KMS-11 (cell line): ENCODE results near the gene CRELD2.
A peak's percentile ranks its signal among the peaks of the same experiment; 100 is the strongest.

Source experiments
- H2AFZ ChIP-seq: fragments of 200-600 bp; sonication (generic); 2 replicates; pipeline ENCODE4 v1.6.1; 2016; ENCODE audit warnings: antibody characterized with exemption, mixed run types, low read depth
- H3K27ac ChIP-seq: fragments of 200-600 bp; sonication (generic); 2 replicates; pipeline ENCODE4 v1.6.1; 2016; ENCODE audit warnings: mild to moderate bottlenecking, mixed run types
- H3K27me3 ChIP-seq: fragments of 200-600 bp; sonication (generic); 2 replicates; pipeline ENCODE4 v1.6.1; 2017; ENCODE audit warnings: mild to moderate bottlenecking, low read depth, mixed run types, moderate library complexity; ENCODE audit not compliant: insufficient read depth
- H3K36me3 ChIP-seq: fragments of 200-600 bp; sonication (generic); 2 replicates; pipeline ENCODE4 v1.6.1; 2017; ENCODE audit warnings: mild to moderate bottlenecking, mixed run types; ENCODE audit not compliant: insufficient read depth
- H3K4me1 ChIP-seq: fragments of 200-600 bp; sonication (generic); 2 replicates; pipeline ENCODE4 v1.6.1; 2016; ENCODE audit warnings: mild to moderate bottlenecking, low read depth, mixed run types; ENCODE audit not compliant: poor library complexity, severe bottlenecking
- H3K4me2 ChIP-seq: fragments of 200-600 bp; sonication (generic); 2 replicates; pipeline ENCODE4 v1.7.0; 2016; ENCODE audit warnings: mild to moderate bottlenecking, mixed run types
- H3K4me3 ChIP-seq: fragments of 200-600 bp; sonication (generic); IDR thresholded peaks from 2 replicates; pipeline ENCODE4 v1.6.1; 2017; ENCODE audit warnings: low read depth, low read length, mixed read lengths; ENCODE audit not compliant: insufficient read depth
- H3K79me2 ChIP-seq: fragments of 200-600 bp; sonication (generic); 2 replicates; pipeline ENCODE4 v1.6.1; 2016; ENCODE audit warnings: low read depth, mixed run types; ENCODE audit not compliant: insufficient read depth
- H3K9ac ChIP-seq: fragments of 200-600 bp; sonication (generic); 2 replicates; pipeline ENCODE4 v1.6.1; 2016; ENCODE audit warnings: mild to moderate bottlenecking, mixed run types
- H4K20me1 ChIP-seq: fragments of 200-600 bp; sonication (generic); 2 replicates; pipeline ENCODE4 v1.6.1; 2016; ENCODE audit warnings: mild to moderate bottlenecking, mixed run types; ENCODE audit not compliant: insufficient read depth
- CTCF ChIP-seq: fragments of 200-600 bp; sonication (generic); conservative IDR thresholded peaks from 2 replicates; pipeline ENCODE4 v1.6.1; 2017; ENCODE audit warnings: low read depth, mild to moderate bottlenecking, antibody characterized with exemption, low read length, moderate library complexity, mixed read lengths

The CRELD2 gene

GRCh38 chr22:49957826-49958365, 39.5 kb downstream of the CRELD2 start:
- Histone ChIP-seq H3K4me2 (no peak overlapping the region), H3K4me1 (peaks cover 5% of the 10 kb centered on the region), H3K27me3 (no peaks in the 10 kb centered on the region), H2AFZ (no peak overlapping the region), H3K36me3 (no peaks in the 10 kb centered on the region), H4K20me1 (no peaks in the 10 kb centered on the region), H3K79me2 (peaks cover 15% of the 10 kb centered on the region), H3K9ac (no peak overlapping the region), H3K27ac (no peak overlapping the region), H3K4me3 (no peak overlapping the region)
- TF ChIP-seq CTCF, result no peak

GRCh38 chr22:49958366-49958921, 40.0 kb downstream of the CRELD2 start:
- H3K36me3 ChIP-seq, result no peaks in the 10 kb centered on the region
- TF ChIP-seq CTCF, result no peak
- no peaks in the 10 kb centered on the region for H3K27me3 ChIP-seq
- H3K4me1 ChIP-seq, result peaks cover 9% of the 10 kb centered on the region
- no peak overlapping the region for H3K27ac ChIP-seq
- H3K4me3 ChIP-seq, result no peak overlapping the region
- H3K9ac ChIP-seq, result no peak overlapping the region
- no peaks in the 10 kb centered on the region for H4K20me1 ChIP-seq
- H2AFZ ChIP-seq, result no peak overlapping the region
- no peak overlapping the region for H3K4me2 ChIP-seq
- H3K79me2 ChIP-seq, result peaks cover 18% of the 10 kb centered on the region

GRCh38 chr22:49958931-49959781, 40.7 kb downstream of the CRELD2 start:
- TF ChIP-seq CTCF, result no peak
- H3K9ac ChIP-seq, result peak overlapping the region; percentile 78
- no peak overlapping the region for H3K4me3 ChIP-seq
- no peaks in the 10 kb centered on the region for H3K36me3 ChIP-seq
- H3K27ac ChIP-seq, result peak overlapping the region; percentile 53
- H3K4me2 ChIP-seq, result peak overlapping the region; percentile 53
- H2AFZ ChIP-seq, result no peak overlapping the region
- peaks cover 9% of the 10 kb centered on the region for H3K4me1 ChIP-seq
- peaks cover 24% of the 10 kb centered on the region for H3K79me2 ChIP-seq
- no peaks in the 10 kb centered on the region for H4K20me1 ChIP-seq
- H3K27me3 ChIP-seq, result no peaks in the 10 kb centered on the region

- peak overlapping the region; percentile 78 for H3K9ac ChIP-seq
- peaks cover 24% of the 10 kb centered on the region for H3K79me2 ChIP-seq
- H3K27ac ChIP-seq, result peak overlapping the region; percentile 53
- peak overlapping the region; percentile 14; the same call in 1 of the 2 replicates for H2AFZ ChIP-seq
- peaks cover 9% of the 10 kb centered on the region for H3K4me1 ChIP-seq
- no peak for TF ChIP-seq CTCF
- H4K20me1 ChIP-seq, result no peaks in the 10 kb centered on the region
- no peaks in the 10 kb centered on the region for H3K27me3 ChIP-seq
- peak overlapping the region; percentile 53 for H3K4me2 ChIP-seq
- no peaks in the 10 kb centered on the region for H3K36me3 ChIP-seq
- no peak overlapping the region for H3K4me3 ChIP-seq
Observed at GRCh38 chr22:49959782-49960158, 41.3 kb downstream of the CRELD2 start.
